Fibroblast of lung (primary cell): ENCODE results near the gene SLC1A4. TPM values are rescaled to one million over a fixed set of nuclear protein-coding genes. Genes with fewer than 3 reads are reported as not detected.

ENCODE experiments used
- DNase-seq, 2 donors: peaks; one replicate each; pipeline versions ENCODE4 v3.0.0 to v3.0.0-alpha.2; 2010; ENCODE audit warnings: low read depth in 2 of 2
- H2AFZ ChIP-seq: 2 replicates; pipeline ENCODE4 v1.5.1; 2012; ENCODE audit warnings: low read length, control low read depth, inconsistent platforms
- H3K27ac ChIP-seq: 2 replicates; pipeline ENCODE4 v1.5.1; 2011; ENCODE audit warnings: low read length, control low read depth; ENCODE audit not compliant: insufficient read depth
- H3K27me3 ChIP-seq: 2 replicates; pipeline ENCODE4 v1.5.1; 2011; ENCODE audit warnings: mild to moderate bottlenecking, low read length; ENCODE audit not compliant: control insufficient read depth, insufficient read depth
- H3K36me3 ChIP-seq: 2 replicates; pipeline ENCODE4 v1.5.1; 2011; ENCODE audit warnings: low read length; ENCODE audit not compliant: control insufficient read depth, insufficient read depth
- H3K4me1 ChIP-seq: 2 replicates; pipeline ENCODE4 v1.5.1; 2011; ENCODE audit warnings: low read length; ENCODE audit not compliant: control insufficient read depth, insufficient read depth; ENCODE audit errors: extremely low read depth
- H3K4me2 ChIP-seq: 2 replicates; pipeline ENCODE4 v1.5.1; 2011; ENCODE audit warnings: low read length, control low read depth; ENCODE audit not compliant: insufficient read depth; ENCODE audit errors: extremely low read depth
- H3K4me3 ChIP-seq, 4 experiments: fragments of 200-600 bp in 1 of 4; sonication (generic) in 1 of 4; replicated peaks in 1 of 4; 2 replicates each; pipeline ENCODE4 v1.5.1; 2011 to 2016; ENCODE audit warnings: low read length in 4 of 4, low read depth in 3 of 4, mild to moderate bottlenecking in 3 of 4, control low read depth in 2 of 4, inconsistent platforms in 1 of 4, mixed read lengths in 1 of 4; ENCODE audit not compliant: insufficient read depth in 1 of 4; ENCODE audit errors: control extremely low read depth in 1 of 4
- H3K79me2 ChIP-seq: 2 replicates; pipeline ENCODE4 v1.5.1; 2012; ENCODE audit warnings: mild to moderate bottlenecking, low read length, inconsistent platforms; ENCODE audit not compliant: control insufficient read depth, insufficient read depth
- H3K9ac ChIP-seq: 2 replicates; pipeline ENCODE4 v1.5.1; 2011; ENCODE audit warnings: mild to moderate bottlenecking, low read length, control low read depth; ENCODE audit not compliant: insufficient read depth
- H3K9me3 ChIP-seq: 2 replicates; pipeline ENCODE4 v1.5.1; 2012; ENCODE audit warnings: low read depth, low read length; ENCODE audit not compliant: control insufficient read depth, insufficient read depth
- H4K20me1 ChIP-seq: 2 replicates; pipeline ENCODE4 v1.5.1; 2011; ENCODE audit warnings: low read length; ENCODE audit not compliant: control insufficient read depth, insufficient read depth; ENCODE audit errors: extremely low read depth
- EZH2 ChIP-seq: IDR thresholded peaks from 2 replicates; pipeline ENCODE4 v1.5.1; 2012; ENCODE audit warnings: low read length, control low read depth, mild to moderate bottlenecking; ENCODE audit errors: missing control alignments
- polyA plus RNA-seq, 2 donors: library from polyadenylated mRNA; depleted of rRNA in 1 of 2; stranded (reverse) in 1 of 2; unstranded in 1 of 2; fragments of >200 nt; gene quantifications; 2 replicates each; pipeline ENCODE4 v1.2.1, GENCODE V29; 2011 to 2012; ENCODE audit warnings: missing spikeins in 1 of 2
- total RNA-seq: library from RNA; depleted of rRNA; stranded (reverse); fragments of >200 nt; gene quantifications from 2 replicates; pipeline ENCODE4 v1.2.1, GENCODE V29; 2014
- TF ChIP-seq, protein P1 (sequence below), 2 donors: IDR thresholded peaks in 1 of 2; conservative IDR thresholded peaks in 1 of 2; 1 replicate in 1 of 2; 2 replicates in 1 of 2; pipeline ENCODE4 v1.5.1; 2011 to 2012; ENCODE audit warnings: low read length in 2 of 2, control low read depth in 1 of 2, inconsistent platforms in 1 of 2, low read depth in 1 of 2, mild to moderate bottlenecking in 1 of 2

SLC1A4 gene
- total and polyA plus RNA-seq, 2 donors (not counting 1 experiment from before 2014, with no cell fraction given) = 4.9 to 20.8 TPM

DNA sequence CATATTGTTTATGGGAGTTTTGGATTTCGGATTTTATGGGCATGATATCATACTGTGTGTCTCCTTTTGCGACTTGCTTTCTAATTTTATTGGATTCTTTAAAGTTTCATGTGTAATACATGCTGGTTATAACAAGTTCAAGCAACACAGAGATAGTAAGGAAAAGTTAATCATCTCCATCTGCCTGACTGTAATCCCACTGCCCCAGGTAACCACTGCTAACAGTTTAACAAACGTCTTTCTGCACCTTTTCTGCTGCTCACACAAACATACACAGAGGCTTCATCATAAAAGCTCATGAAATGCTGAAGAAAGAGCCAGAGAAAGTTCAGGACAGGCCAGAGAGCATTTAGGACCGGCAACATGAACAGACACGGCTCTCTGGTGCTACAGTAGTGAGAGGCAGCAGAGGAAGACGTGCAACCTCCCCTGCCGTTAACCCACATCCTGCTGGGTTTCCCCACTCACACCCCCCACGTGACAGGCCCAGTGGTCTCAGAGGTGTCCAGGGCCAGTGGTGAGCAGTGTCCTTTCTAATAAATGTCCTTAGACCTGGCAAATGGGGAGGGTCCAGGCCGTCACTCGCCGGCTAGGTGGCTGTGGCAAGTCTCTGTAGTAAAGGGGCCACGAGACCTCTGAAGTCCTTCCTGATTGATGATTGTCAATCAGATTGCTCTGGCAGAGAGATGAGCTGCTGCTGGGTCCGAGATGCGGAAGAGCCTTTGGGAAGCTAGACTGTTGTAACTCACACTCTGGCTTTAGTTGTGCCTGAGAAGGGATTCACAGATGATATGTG lies 43.0 kb upstream of the SLC1A4 start:
- no peaks in the 10 kb centered on the region for H3K4me1 ChIP-seq
- H3K9ac ChIP-seq = no peak overlapping the region
- H3K36me3 ChIP-seq = no peaks in the 10 kb centered on the region
- no peak overlapping the region for H3K4me3 ChIP-seq
- H2AFZ ChIP-seq = no peak overlapping the region
- no peaks in the 10 kb centered on the region for H3K27me3 ChIP-seq
- TF ChIP-seq, protein P1, sequence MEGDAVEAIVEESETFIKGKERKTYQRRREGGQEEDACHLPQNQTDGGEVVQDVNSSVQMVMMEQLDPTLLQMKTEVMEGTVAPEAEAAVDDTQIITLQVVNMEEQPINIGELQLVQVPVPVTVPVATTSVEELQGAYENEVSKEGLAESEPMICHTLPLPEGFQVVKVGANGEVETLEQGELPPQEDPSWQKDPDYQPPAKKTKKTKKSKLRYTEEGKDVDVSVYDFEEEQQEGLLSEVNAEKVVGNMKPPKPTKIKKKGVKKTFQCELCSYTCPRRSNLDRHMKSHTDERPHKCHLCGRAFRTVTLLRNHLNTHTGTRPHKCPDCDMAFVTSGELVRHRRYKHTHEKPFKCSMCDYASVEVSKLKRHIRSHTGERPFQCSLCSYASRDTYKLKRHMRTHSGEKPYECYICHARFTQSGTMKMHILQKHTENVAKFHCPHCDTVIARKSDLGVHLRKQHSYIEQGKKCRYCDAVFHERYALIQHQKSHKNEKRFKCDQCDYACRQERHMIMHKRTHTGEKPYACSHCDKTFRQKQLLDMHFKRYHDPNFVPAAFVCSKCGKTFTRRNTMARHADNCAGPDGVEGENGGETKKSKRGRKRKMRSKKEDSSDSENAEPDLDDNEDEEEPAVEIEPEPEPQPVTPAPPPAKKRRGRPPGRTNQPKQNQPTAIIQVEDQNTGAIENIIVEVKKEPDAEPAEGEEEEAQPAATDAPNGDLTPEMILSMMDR (conservative IDR thresholded peaks at IDR 0.05 in 1 of 2, IDR thresholded peaks at IDR 0.05 in 1 of 2; ENCODE audit: low read depth in 1 of 2, low read length in 2 of 2) = no peak
- TF ChIP-seq EZH2 = no peak
- H3K4me2 ChIP-seq = no peak overlapping the region
- no peaks in the 10 kb centered on the region for H3K9me3 ChIP-seq
- no peaks in the 10 kb centered on the region for H4K20me1 ChIP-seq
- DNase-seq = no peak
- H3K79me2 ChIP-seq = no peaks in the 10 kb centered on the region
- no peak overlapping the region for H3K27ac ChIP-seq

DNA sequence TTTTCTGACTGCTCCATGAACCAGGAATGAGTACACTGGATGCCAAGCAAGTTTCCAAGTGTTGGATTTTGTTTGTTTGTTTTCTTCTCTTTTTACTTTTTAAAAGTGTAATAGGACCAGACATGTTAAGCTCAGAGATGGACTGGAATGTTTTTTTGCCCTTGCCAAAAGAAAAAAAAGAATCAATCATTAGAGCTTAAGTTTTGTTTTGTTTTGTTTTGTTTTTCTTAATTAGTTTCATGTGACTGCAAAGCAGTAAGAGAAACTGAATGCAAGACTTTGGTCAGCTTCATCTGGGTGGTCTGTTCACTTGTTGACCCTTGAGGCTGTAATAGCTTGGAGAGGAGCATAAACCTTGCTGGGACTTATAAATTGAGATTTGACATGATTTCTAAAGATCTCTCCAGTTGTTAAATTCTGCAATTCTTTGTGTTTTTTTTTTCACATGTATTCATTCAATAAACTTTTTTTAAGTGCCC lies 42.4 kb upstream of the SLC1A4 start:
- Histone ChIP-seq H3K79me2 (no peaks in the 10 kb centered on the region), H3K9me3 (no peaks in the 10 kb centered on the region), H4K20me1 (no peaks in the 10 kb centered on the region), H3K36me3 (no peaks in the 10 kb centered on the region), H3K4me3 (no peak overlapping the region), H2AFZ (no peak overlapping the region), H3K4me2 (no peak overlapping the region), H3K27me3 (no peaks in the 10 kb centered on the region), H3K27ac (no peak overlapping the region), H3K4me1 (no peaks in the 10 kb centered on the region), H3K9ac (no peak overlapping the region)
- TF ChIP-seq, protein P1 (conservative IDR thresholded peaks at IDR 0.05 in 1 of 2, IDR thresholded peaks at IDR 0.05 in 1 of 2; ENCODE audit: low read depth in 1 of 2, low read length in 2 of 2) = no peak
- no peak for TF ChIP-seq EZH2
- no peak for DNase-seq

DNA sequence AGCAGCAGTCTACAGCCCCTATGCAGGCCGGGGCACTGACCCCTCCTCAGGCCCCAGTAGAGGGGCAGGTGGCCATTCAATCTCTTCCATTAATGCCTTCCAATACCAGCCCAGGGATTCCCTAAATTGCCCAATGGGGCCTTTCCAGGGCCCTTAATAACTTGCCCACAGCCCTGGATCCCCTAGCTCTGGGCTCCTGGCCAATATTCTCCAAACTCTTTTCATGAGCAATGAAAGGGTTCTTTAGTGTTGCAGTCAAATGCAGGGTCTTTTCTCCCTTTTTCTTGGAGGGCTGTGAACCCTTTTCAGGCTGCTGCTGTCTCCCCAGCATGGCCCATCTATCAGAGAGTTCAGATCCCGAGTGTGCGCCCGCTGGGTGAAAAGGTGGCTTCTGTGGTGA lies 41.3 kb upstream of the SLC1A4 start:
- no peaks in the 10 kb centered on the region for H3K36me3 ChIP-seq
- no peak overlapping the region for H3K9ac ChIP-seq
- H3K79me2 ChIP-seq = no peaks in the 10 kb centered on the region
- H3K27ac ChIP-seq = no peak overlapping the region
- no peak for DNase-seq
- H3K4me2 ChIP-seq = no peak overlapping the region
- TF ChIP-seq, protein P1 (conservative IDR thresholded peaks at IDR 0.05 in 1 of 2, IDR thresholded peaks at IDR 0.05 in 1 of 2; ENCODE audit: low read depth in 1 of 2, low read length in 2 of 2) = no peak
- no peaks in the 10 kb centered on the region for H3K9me3 ChIP-seq
- no peaks in the 10 kb centered on the region for H4K20me1 ChIP-seq
- no peak overlapping the region for H2AFZ ChIP-seq
- H3K4me3 ChIP-seq = no peak overlapping the region
- H3K4me1 ChIP-seq = peaks cover 4% of the 10 kb centered on the region
- no peaks in the 10 kb centered on the region for H3K27me3 ChIP-seq
